GM19239 (cell line): ENCODE results near the gene SCN9A.
"Not testable (repeated sequence)": the region's sequence is repeated elsewhere in the genome, so short reads cannot be mapped to it uniquely, and the experiment has no call there.

Experiments used
- DNase-seq: peaks from one replicate; pipeline ENCODE4 v3.0.0; 2011; ENCODE audit warnings: low spot score; ENCODE audit not compliant: insufficient read length
- FAIRE-seq: peaks from 2 replicates; lab custom pipeline; 2011; peaks lifted over from hg19 to GRCh38; lab: Jason Lieb, UNC

Gene SCN9A

GRCh38 chr2:166269322-166269721 lies 106.4 kb downstream of the SCN9A start:
- no peak for FAIRE-seq

GRCh38 chr2:166257859-166258258 lies 117.9 kb downstream of the SCN9A start:
- DNase-seq (no peak), FAIRE-seq (no peak)

More at GRCh38 chr2:166269322-166269721, 106.4 kb downstream of the SCN9A start:
- DNase-seq, result no peak

DNA sequence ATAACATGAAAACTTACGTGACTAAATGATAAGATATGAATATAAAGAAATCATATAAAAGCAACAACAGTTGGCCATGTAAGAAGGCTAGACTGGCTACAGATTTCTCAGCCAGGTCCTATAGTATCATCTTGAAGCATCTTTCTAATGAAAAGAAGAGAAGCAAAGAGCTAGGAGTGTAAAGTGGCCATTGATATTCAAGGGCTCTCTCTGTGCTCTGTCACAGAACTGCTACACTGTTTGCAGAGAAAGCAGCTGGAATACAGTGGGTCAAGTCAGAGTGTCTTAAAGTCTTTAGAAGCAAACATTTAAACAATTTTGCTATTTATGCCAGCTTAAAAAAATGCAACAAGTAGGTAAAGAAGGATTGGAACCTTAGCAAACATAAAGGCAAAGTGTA lies 118.8 kb downstream of the SCN9A start:
- FAIRE-seq (no peak), DNase-seq (no peak)

GRCh38 chr2:166249318-166249717 lies 126.4 kb downstream of the SCN9A start:
- DNase-seq (no peak), FAIRE-seq (no peak)

DNA sequence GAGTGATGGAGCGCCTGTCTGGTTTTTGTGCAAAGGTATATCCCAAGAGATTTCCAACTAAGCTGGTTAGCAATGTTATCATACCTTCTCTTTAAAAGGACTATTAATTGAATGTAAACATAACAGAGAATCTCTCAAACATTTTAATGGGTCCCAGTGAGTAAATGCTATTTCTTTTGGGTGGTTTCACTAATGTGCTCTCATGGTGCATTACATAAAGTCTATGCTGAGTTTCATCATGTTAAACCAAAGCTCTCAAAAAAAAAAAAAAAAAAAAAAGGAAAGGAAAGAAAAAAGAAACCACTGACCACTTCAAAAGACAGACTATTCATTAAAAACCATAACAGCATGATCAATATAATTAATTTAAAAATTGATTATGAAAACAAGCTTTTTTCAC lies 128.8 kb downstream of the SCN9A start:
- DNase-seq (no peak), FAIRE-seq (no peak)

GRCh38 chr2:166242309-166242708 lies 133.4 kb downstream of the SCN9A start:
- DNase-seq, result no peak
- FAIRE-seq, result no peak

GRCh38 chr2:166240387-166241313 lies 135.1 kb downstream of the SCN9A start:
- no peak for FAIRE-seq
- no peak for DNase-seq

DNA sequence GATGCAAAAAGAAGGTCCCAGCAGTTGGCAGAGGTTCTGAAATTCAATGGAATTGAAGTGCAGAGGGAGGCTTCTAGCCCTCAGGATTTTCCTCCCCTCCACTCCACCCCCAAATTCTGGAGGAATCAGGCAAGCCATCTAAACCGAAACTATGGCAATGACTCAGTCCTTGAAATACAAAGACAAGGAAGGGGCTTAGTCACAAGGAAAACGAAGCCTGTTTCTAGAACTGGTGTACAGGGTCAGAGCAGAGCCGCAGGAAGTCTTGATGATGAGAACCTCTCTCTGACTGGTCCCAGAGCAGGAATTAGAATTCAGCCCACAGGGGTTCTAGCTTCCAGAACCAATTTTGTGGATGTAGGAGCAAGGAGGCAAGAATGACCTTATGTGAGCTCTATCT lies 136.2 kb downstream of the SCN9A start:
- FAIRE-seq (no peak), DNase-seq (no peak)

- no peak for FAIRE-seq
- DNase-seq, result no peak
Observed at GRCh38 chr2:166238176-166238575, 137.6 kb downstream of the SCN9A start.

DNA sequence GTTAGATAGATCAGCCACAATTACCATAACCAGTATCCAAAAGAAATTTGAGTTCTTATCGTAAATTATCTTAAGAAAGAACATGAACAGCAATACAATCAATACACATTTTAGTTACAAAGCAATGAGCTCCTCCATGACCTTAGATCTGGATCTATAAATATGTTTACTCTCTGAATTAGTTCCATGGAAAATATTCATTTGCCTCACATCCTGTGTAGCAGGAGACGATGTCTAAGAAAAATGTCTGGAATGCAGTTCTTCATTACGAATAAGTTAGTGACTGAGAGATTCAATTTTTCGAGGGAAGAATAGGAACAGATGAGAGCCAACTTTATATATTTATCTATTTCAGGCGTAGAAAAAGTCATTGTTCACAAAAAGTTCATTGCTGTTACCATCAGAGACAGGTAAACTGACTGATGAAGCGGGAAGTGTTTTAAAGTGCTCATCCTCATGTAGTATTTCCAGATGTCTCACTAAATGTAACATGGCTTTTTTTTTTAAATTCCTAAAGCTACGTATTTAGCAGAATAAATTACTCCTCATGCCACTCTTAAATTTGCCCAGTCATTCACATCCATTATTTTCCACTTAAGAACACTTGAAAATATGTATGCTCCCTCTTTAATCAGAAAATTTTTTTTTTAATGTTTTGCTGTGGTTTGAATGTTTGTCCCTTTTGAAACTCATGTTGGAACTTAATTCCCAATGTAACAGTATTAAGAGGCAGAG lies 141.5 kb downstream of the SCN9A start:
- DNase-seq, result no peak
- FAIRE-seq, result no peak

GRCh38 chr2:166233244-166233643 lies 142.5 kb downstream of the SCN9A start:
- DNase-seq, result no peak
- no peak for FAIRE-seq

GRCh38 chr2:166230724-166231070 lies 145.0 kb downstream of the SCN9A start:
- DNase-seq (no peak), FAIRE-seq (no peak)

DNA sequence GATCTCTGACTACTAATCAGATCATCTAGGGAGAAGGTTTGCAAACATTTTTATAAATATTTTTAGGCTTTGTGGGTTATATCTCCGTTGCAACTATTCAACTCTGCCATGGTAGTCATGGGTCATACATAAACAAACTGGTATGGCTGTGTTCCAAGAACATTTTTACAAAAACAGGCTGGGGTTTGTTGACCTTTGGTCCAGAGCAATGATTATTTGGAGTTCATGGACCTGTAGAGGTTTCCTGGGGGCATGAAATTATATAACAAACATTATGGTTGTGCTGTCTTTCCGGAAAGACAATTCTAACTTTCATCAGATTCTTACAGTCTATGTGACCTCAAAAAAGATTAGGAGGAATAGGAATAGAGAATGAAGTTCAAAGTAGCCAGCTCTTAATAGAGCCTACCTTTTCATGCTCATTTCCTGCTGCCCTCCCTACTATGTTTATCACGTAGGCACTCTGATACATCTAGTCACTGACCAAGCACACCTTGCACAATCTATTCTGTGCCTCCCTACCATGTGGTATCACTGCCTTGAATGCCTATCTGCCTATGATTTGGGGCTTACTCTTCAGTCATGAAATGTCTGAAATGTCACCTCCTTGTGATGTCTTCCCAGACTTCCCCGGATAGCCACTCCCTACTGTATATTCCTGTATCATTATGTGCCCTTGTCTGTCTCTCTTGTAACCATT lies 145.6 kb downstream of the SCN9A start:
- no peak for FAIRE-seq
- no peak for DNase-seq

DNA sequence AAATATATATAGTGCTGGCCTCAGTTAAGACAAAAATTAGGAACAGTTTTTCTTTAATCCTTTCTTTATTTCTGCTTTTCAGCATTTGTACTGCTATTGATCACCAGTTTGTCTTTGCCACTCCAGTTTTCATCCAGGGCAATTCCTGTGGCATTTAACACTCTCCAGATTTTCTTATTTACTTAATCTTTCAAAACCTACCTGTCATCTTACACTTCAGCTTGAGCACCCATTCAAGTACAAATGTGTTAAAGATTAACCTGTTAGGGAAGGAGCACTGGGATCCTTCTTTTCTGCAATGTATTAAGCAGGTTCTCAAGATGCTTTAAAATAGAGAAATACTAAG lies 146.1 kb downstream of the SCN9A start:
- no peak for FAIRE-seq
- DNase-seq, result no peak

GRCh38 chr2:166224197-166224596 lies 151.5 kb downstream of the SCN9A start:
- no peak for DNase-seq
- FAIRE-seq, result no peak

GRCh38 chr2:166223298-166223697 lies 152.4 kb downstream of the SCN9A start:
- FAIRE-seq, result no peak

GRCh38 chr2:166211079-166211478 lies 164.7 kb downstream of the SCN9A start:
- FAIRE-seq (no peak), DNase-seq (no peak)

More at GRCh38 chr2:166223298-166223697, 152.4 kb downstream of the SCN9A start:
- no peak for DNase-seq

GRCh38 chr2:166209944-166210343 lies 165.8 kb downstream of the SCN9A start:
- not testable (repeated sequence) for DNase-seq, FAIRE-seq

GRCh38 chr2:166209367-166209766 lies 166.4 kb downstream of the SCN9A start:
- DNase-seq, FAIRE-seq: not testable (repeated sequence)

GRCh38 chr2:166206153-166206552 lies 169.6 kb downstream of the SCN9A start:
- DNase-seq, FAIRE-seq: not testable (repeated sequence)

GRCh38 chr2:166202778-166203177 lies 173.0 kb downstream of the SCN9A start:
- no peak for FAIRE-seq

More at GRCh38 chr2:166202778-166203177, 173.0 kb downstream of the SCN9A start:
- DNase-seq, result no peak
